Chondrocyte (in vitro differentiated cells): ENCODE measurements around the gene USP34. TPM values are rescaled to one million over a fixed set of nuclear protein-coding genes. Genes with fewer than 3 reads are reported as not detected.
A peak's percentile ranks its signal among the peaks of the same experiment; 100 is the strongest.
"Not testable (repeated sequence)": the region's sequence is repeated elsewhere in the genome, so short reads cannot be mapped to it uniquely, and the experiment has no call there.

Source experiments
- DNase-seq: peaks from one replicate; pipeline ENCODE4 v3.0.0; 2021; ENCODE audit warnings: mixed read lengths, low spot score
- H3K27ac Mint-ChIP-seq: one replicate; pipeline ENCODE4 v1.8.0; 2021; ENCODE audit warnings: mild to moderate bottlenecking, moderate library complexity, mixed read lengths; ENCODE audit not compliant: unreplicated experiment
- H3K27me3 Mint-ChIP-seq: 2 replicates; pipeline ENCODE4 v1.8.0; 2021; ENCODE audit warnings: low read depth, mixed read lengths
- H3K36me3 Mint-ChIP-seq: 2 replicates; pipeline ENCODE4 v1.8.0; 2021; ENCODE audit warnings: low read depth, mixed read lengths
- H3K4me1 Mint-ChIP-seq: 2 replicates; pipeline ENCODE4 v1.8.0; 2021; ENCODE audit warnings: low read depth, mild to moderate bottlenecking, mixed read lengths
- H3K4me3 Mint-ChIP-seq: one replicate; pipeline ENCODE4 v1.8.0; 2021; ENCODE audit warnings: mild to moderate bottlenecking, moderate library complexity, mixed read lengths; ENCODE audit not compliant: unreplicated experiment
- H3K9me3 Mint-ChIP-seq: 2 replicates; pipeline ENCODE4 v1.8.0; 2021; ENCODE audit warnings: low read depth, mixed read lengths
- total RNA-seq: library from RNA; stranded (reverse); gene quantifications from 3 replicates; pipeline ENCODE4 v1.2.1, GENCODE V29; 2021
- TF ChIP-seq, protein P1 (sequence below): fragments of 200-600 bp; sonication (generic); IDR thresholded peaks from 2 replicates; pipeline ENCODE4 v1.5.0; 2021; ENCODE audit warnings: antibody characterized with exemption, mild to moderate bottlenecking, moderate library complexity

USP34 gene
- total RNA-seq, 1 donor from 2014 or later: 104 TPM

DNA sequence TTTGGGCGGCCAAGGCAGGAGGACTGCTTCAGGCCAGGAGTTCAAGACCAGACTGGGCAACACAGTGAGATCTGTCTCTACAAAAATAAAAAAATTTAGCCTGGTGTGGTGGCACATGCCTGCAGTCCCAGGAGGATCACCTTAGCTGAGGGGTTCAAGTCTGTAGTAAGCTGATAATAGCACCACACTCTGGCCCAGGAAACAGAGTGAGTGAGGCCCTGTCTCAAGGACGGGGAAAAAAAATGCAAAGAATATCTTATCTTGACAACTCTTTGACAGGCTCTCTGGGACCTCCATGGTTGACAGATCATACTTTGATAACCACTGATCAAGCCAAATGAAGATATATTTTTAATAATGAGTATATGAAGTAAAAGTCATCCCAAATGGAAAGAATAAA is 22.7 kb downstream of the USP34 start:
- DNase-seq: no peak
- H3K9me3 Mint-ChIP-seq: no peaks in the 10 kb centered on the region
- H3K4me1 Mint-ChIP-seq: peaks cover 7% of the 10 kb centered on the region
- H3K4me3 Mint-ChIP-seq: no peak overlapping the region
- H3K27ac Mint-ChIP-seq: no peak overlapping the region
- no peaks in the 10 kb centered on the region for H3K27me3 Mint-ChIP-seq
- TF ChIP-seq, protein P1, sequence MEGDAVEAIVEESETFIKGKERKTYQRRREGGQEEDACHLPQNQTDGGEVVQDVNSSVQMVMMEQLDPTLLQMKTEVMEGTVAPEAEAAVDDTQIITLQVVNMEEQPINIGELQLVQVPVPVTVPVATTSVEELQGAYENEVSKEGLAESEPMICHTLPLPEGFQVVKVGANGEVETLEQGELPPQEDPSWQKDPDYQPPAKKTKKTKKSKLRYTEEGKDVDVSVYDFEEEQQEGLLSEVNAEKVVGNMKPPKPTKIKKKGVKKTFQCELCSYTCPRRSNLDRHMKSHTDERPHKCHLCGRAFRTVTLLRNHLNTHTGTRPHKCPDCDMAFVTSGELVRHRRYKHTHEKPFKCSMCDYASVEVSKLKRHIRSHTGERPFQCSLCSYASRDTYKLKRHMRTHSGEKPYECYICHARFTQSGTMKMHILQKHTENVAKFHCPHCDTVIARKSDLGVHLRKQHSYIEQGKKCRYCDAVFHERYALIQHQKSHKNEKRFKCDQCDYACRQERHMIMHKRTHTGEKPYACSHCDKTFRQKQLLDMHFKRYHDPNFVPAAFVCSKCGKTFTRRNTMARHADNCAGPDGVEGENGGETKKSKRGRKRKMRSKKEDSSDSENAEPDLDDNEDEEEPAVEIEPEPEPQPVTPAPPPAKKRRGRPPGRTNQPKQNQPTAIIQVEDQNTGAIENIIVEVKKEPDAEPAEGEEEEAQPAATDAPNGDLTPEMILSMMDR: no peak
- H3K36me3 Mint-ChIP-seq: peaks cover 2% of the 10 kb centered on the region

DNA sequence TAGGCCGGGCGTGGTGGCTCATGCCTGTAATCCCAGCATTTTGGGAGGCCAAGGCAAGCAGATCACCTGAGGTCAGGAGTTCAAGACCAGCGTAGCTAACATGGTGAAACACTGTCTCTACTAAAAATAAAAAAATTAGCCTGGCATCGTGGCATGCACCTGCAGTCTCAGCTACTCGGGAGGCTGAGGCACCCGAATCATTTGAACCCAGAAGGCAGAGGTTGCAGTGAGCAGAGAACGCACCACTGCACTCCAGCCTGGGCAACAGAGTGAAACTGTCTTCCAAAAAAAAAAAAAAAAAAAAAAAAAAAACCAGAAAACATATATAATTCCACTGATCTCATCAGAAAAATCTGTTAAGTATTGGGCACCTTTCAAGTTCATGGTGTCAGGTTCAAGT is 23.9 kb downstream of the USP34 start:
- H3K4me3 Mint-ChIP-seq, H3K27me3 Mint-ChIP-seq, H3K27ac Mint-ChIP-seq, H3K36me3 Mint-ChIP-seq, H3K9me3 Mint-ChIP-seq, DNase-seq: not testable (repeated sequence)
- H3K4me1 Mint-ChIP-seq: peaks cover 18% of the 10 kb centered on the region

DNA sequence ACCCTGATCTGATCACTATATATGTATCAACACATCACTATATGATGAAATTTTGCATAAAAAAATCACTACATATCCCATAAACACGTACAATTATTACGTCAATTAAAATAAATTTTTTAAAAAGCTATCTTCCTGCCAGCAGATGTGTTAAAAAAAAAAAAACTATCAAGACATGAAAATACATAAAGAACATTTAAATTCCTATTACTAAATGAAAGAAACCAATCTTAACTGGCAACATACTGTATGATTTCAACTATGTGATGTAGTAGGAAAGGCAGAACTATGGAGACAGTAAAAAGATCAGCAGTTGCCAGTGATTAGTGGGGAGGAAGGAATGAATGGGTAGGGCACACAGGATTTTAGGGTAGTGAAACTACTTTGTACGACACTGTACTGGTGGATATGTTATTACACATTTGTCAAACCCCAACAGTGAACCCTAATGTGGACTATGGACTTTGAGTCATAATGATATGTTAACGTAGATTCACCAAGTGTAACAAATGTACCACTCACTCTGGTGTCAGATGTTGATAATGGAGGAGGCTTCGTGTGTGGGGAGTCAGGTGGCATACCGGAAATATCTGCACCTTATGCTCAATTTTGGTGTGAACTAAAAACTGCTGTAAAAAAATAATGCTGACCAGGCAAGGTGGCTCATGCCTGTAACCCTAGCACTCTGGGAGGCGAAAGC is 27.4 kb downstream of the USP34 start:
- Mint-ChIP-seq H3K36me3 (no peaks in the 10 kb centered on the region), H3K4me1 (peaks cover 35% of the 10 kb centered on the region), H3K9me3 (no peaks in the 10 kb centered on the region), H3K27me3 (no peaks in the 10 kb centered on the region), H3K4me3 (no peak overlapping the region), H3K27ac (no peak overlapping the region)
- no peak for DNase-seq
- TF ChIP-seq, protein P1: no peak

DNA sequence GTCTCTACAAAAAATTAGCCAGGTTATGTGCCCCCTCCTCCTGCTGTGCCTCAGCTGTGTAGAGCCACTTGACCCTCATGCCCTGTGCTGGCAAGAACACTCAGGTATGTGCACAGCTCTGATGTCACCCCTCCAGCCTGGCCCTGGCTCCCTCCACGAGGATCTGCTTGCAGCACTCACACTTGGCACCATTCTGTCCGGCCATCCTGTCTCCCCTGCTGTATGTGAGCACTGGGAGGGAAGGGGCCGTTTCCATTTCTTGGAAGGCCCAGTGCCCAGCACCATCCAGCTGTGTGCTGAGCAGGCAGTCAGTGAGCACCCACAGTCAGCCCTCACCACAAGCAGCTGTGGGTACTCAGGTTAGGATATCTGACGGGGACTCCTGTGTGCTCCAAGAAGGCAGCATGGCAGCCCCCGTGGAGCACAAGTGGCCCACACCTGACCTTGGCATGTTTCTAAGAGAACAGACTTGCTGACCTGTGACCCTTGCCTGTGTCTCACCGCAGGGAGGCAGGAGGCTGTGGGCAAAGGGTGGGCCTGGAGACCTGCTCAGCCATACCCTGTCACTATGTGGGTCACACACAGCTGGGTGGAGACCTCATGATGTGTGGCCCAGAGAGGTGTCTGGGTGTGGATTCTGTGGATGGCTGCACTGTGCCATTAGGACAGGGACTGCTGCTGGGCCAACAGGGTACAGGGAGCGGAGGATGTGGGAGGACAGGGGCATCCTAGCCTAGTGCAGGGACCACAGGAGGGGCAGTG is 31.5 kb downstream of the USP34 start:
- Mint-ChIP-seq H3K27ac (no peak overlapping the region), H3K36me3 (no peaks in the 10 kb centered on the region), H3K4me3 (no peak overlapping the region), H3K9me3 (peaks cover 10% of the 10 kb centered on the region), H3K27me3 (no peaks in the 10 kb centered on the region), H3K4me1 (peaks cover 59% of the 10 kb centered on the region)
- no peak for DNase-seq
- TF ChIP-seq, protein P1: no peak

DNA sequence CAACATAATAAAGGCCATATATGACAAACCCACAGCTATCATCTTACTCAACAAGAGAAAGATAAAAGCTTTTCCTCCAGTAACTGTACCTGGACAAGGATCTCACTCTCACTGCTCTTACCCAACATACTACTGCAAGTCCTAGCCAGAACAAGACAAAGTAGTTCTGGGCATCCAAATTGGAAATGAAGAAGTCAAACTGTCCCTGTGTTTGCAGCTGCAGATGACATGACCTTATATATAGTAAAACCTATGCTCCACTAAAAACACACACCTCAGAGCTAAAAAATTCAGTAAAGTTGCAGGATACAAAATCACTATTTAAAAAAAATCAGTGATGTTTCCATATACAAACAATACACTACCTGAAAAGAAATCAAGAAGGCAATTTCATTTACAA is 32.2 kb downstream of the USP34 start:
- DNase-seq: no peak
- Mint-ChIP-seq H3K36me3 (no peaks in the 10 kb centered on the region), H3K4me3 (no peak overlapping the region), H3K9me3 (peaks cover 10% of the 10 kb centered on the region), H3K27me3 (no peaks in the 10 kb centered on the region), H3K4me1 (peaks cover 63% of the 10 kb centered on the region), H3K27ac (peak overlapping the region; percentile 33)
- TF ChIP-seq, protein P1: no peak
